Fibroblast of pulmonary artery (primary cell): Measurements from ENCODE around the gene ZFP90.
A peak's percentile ranks its signal among the peaks of the same experiment; 100 is the strongest.

Experiments used
- DNase-seq: peaks from one replicate; pipeline ENCODE4 v3.0.0-alpha.2; 2010; ENCODE audit warnings: low read depth
- H3K4me3 ChIP-seq: replicated peaks from 2 replicates; pipeline ENCODE4 v1.5.1; 2011; ENCODE audit warnings: low read depth, mild to moderate bottlenecking, control low read depth, low read length, moderate library complexity
- CTCF ChIP-seq: IDR thresholded peaks from 2 replicates; pipeline ENCODE4 v1.5.1; 2011; ENCODE audit warnings: mild to moderate bottlenecking, control low read depth, low read length, inconsistent platforms; ENCODE audit errors: missing control alignments

The ZFP90 gene

GRCh38 chr16:68517606-68518166, 21.4 kb upstream of the ZFP90 start:
- DNase-seq = no peak
- no peak for TF ChIP-seq CTCF

GRCh38 chr16:68519225-68519745, 19.8 kb upstream of the ZFP90 start:
- no peak for DNase-seq
- TF ChIP-seq CTCF = no peak
- H3K4me3 ChIP-seq = no peak overlapping the region

More at GRCh38 chr16:68517606-68518166, 21.4 kb upstream of the ZFP90 start:
- no peak overlapping the region for H3K4me3 ChIP-seq

GRCh38 chr16:68520649-68521086, 18.4 kb upstream of the ZFP90 start:
- peak; percentile 79 for DNase-seq
- peak; percentile 99 for TF ChIP-seq CTCF
- peak overlapping the region; percentile 38 for H3K4me3 ChIP-seq

- no peak overlapping the region for H3K4me3 ChIP-seq
- TF ChIP-seq CTCF = no peak
- DNase-seq = no peak
These were observed 14.8 kb upstream of the ZFP90 start for GRCh38 chr16:68524069-68524820.

GRCh38 chr16:68526143-68526781, 12.8 kb upstream of the ZFP90 start:
- TF ChIP-seq CTCF = no peak
- no peak for DNase-seq
- H3K4me3 ChIP-seq = no peak overlapping the region

- H3K4me3 ChIP-seq = no peak overlapping the region
- TF ChIP-seq CTCF = no peak
- DNase-seq = no peak
These were observed 12.3 kb upstream of the ZFP90 start for GRCh38 chr16:68526782-68527145.
